SK-N-SH (cell line): Measurements from ENCODE around the gene KDSR. TPM values are rescaled to one million over a fixed set of nuclear protein-coding genes. Genes with fewer than 3 reads are reported as not detected.

Source experiments
- CTCF ChIA-PET: fragments of 300-600, 350-600 bp; formaldehyde crosslinking; extraction: SDS; loops from one replicate; lab custom pipeline; 2021; lab: Yijun Ruan, JAX
- POLR2A ChIA-PET: fragments of 350-600 bp; sonication (Branson Sonifier 250); formaldehyde crosslinking; extraction: SDS; loops from one replicate; lab custom pipeline; 2020; ENCODE audit warnings: antibody characterized with exemption, inconsistent platforms; lab: Yijun Ruan, JAX
- DNase-seq: peaks from one replicate; pipeline ENCODE4 v3.0.0; 2012
- H2AFZ ChIP-seq: fragments of 200-600 bp; sonication (generic); 2 replicates; pipeline ENCODE4 v1.8.1; 2016; ENCODE audit warnings: antibody characterized with exemption, mild to moderate bottlenecking, low read depth
- H3F3A ChIP-seq: fragments of 200-600 bp; sonication (generic); replicated peaks from 2 replicates; pipeline ENCODE3; 2016; ENCODE audit warnings: antibody characterized with exemption, mild to moderate bottlenecking; ENCODE audit not compliant: insufficient read depth
- H3K27ac ChIP-seq, 2 experiments: fragments of 200-500 bp in 1 of 2; fragments of 200-600 bp in 1 of 2; sonication (Bioruptor generic) in 1 of 2; sonication (generic), shearing (Covaris generic) in 1 of 2; 2 replicates each; pipeline versions ENCODE4 v1.5.1 to v1.6.1; 2014 to 2016; ENCODE audit warnings: low read depth in 2 of 2, inconsistent platforms in 1 of 2, low read length in 1 of 2, mild to moderate bottlenecking in 1 of 2, mixed read lengths in 1 of 2
- H3K27me3 ChIP-seq: fragments of 200-600 bp; sonication (generic), shearing (Covaris generic); 2 replicates; pipeline ENCODE4 v1.6.1; 2016; ENCODE audit warnings: mixed run types; ENCODE audit not compliant: insufficient read depth
- H3K36me3 ChIP-seq, 2 experiments: fragments of 200-500 bp in 1 of 2; fragments of 200-600 bp in 1 of 2; sonication (Bioruptor generic) in 1 of 2; sonication (generic) in 1 of 2; replicated peaks in 1 of 2; 2 replicates each; pipeline versions ENCODE3 to v1.5.1; 2014 to 2016; ENCODE audit warnings: low read length in 1 of 2, mild to moderate bottlenecking in 1 of 2; ENCODE audit not compliant: insufficient read depth in 2 of 2, control insufficient read depth in 1 of 2
- H3K4me1 ChIP-seq, 2 experiments: fragments of 200-500 bp in 1 of 2; fragments of 200-600 bp in 1 of 2; sonication (Bioruptor generic) in 1 of 2; sonication (generic), shearing (Covaris generic) in 1 of 2; 2 replicates each; pipeline versions ENCODE4 v1.5.1 to v1.6.1; 2014 to 2016; ENCODE audit warnings: low read depth in 1 of 2, low read length in 1 of 2, mixed run types in 1 of 2; ENCODE audit not compliant: insufficient read depth in 2 of 2, control insufficient read depth in 1 of 2
- H3K4me2 ChIP-seq: fragments of 200-600 bp; sonication (generic), shearing (Covaris generic); 2 replicates; pipeline ENCODE4 v1.6.1; 2017; ENCODE audit warnings: mixed run types
- H3K4me3 ChIP-seq, 2 experiments: fragments of 200-500 bp in 1 of 2; fragments of 200-600 bp in 1 of 2; sonication (Bioruptor generic) in 1 of 2; sonication (generic), shearing (Covaris generic) in 1 of 2; 2 replicates each; pipeline versions ENCODE4 v1.5.1 to v1.8.1; 2014 to 2016; ENCODE audit warnings: low read depth in 2 of 2, inconsistent platforms in 1 of 2, low read length in 1 of 2, mild to moderate bottlenecking in 1 of 2, mixed read lengths in 1 of 2, moderate library complexity in 1 of 2
- H3K79me2 ChIP-seq: fragments of 200-600 bp; sonication (generic); 2 replicates; pipeline ENCODE4 v1.8.1; 2017; ENCODE audit warnings: mild to moderate bottlenecking; ENCODE audit not compliant: insufficient read depth
- H3K9ac ChIP-seq: fragments of 200-600 bp; sonication (generic); 2 replicates; pipeline ENCODE4 v1.6.1; 2017; ENCODE audit warnings: mixed run types
- H3K9me2 ChIP-seq: fragments of 200-600 bp; sonication (generic); 2 replicates; pipeline ENCODE4 v1.6.1; 2017; ENCODE audit warnings: mixed run types
- H3K9me3 ChIP-seq: fragments of 200-600 bp; sonication (generic); 2 replicates; pipeline ENCODE4 v1.6.1; 2017; ENCODE audit warnings: mixed run types, mild to moderate bottlenecking, moderate library complexity
- H4K20me1 ChIP-seq: fragments of 200-600 bp; sonication (generic); 2 replicates; pipeline ENCODE4 v1.6.1; 2017; ENCODE audit warnings: mild to moderate bottlenecking, mixed run types; ENCODE audit not compliant: insufficient read depth
- ELF1 ChIP-seq: IDR thresholded peaks from 2 replicates; pipeline ENCODE4 v1.4.0; 2012
- EP300 ChIP-seq, 2 experiments: IDR thresholded peaks; 2 replicates each; pipeline versions ENCODE4 v1.4.0 to v1.6.1; 2012; ENCODE audit warnings: borderline replicate concordance in 1 of 2, low read depth in 1 of 2, low read length in 1 of 2
- EZH2phosphoT487 ChIP-seq: fragments of 200-600 bp; sonication (generic); IDR thresholded peaks from 2 replicates; pipeline ENCODE4 v1.6.1; 2017; ENCODE audit warnings: low read depth, mixed run types, mild to moderate bottlenecking, antibody characterized with exemption, moderate library complexity, borderline replicate concordance
- FOXJ3 ChIP-seq: sonication (generic); formaldehyde crosslinking; IDR thresholded peaks from 2 replicates; pipeline ENCODE4 v1.5.1; 2020; ENCODE audit warnings: mild to moderate bottlenecking, missing genetic modification reagents
- IRF3 ChIP-seq: fragments of 150-350 bp; IDR thresholded peaks from 2 replicates; pipeline ENCODE4 v1.6.1; 2016; ENCODE audit warnings: mild to moderate bottlenecking, low read depth, low read length
- MAX ChIP-seq: IDR thresholded peaks from 2 replicates; pipeline ENCODE4 v1.4.0; 2012; ENCODE audit warnings: low read depth
- MEF2A ChIP-seq: IDR thresholded peaks from 2 replicates; pipeline ENCODE4 v1.4.0; 2012; ENCODE audit warnings: low read depth, borderline replicate concordance
- POLR2AphosphoS5 ChIP-seq: IDR thresholded peaks from 2 replicates; pipeline ENCODE4 v1.6.1; 2012; ENCODE audit warnings: low read depth, low read length
- RAD21 ChIP-seq: IDR thresholded peaks from 2 replicates; pipeline ENCODE4 v1.6.1; 2012; ENCODE audit warnings: mild to moderate bottlenecking, low read length
- RCOR1 ChIP-seq: fragments of 150-350 bp; IDR thresholded peaks from 2 replicates; pipeline ENCODE4 v1.6.1; 2017; ENCODE audit warnings: antibody characterized with exemption, low read length
- RFX5 ChIP-seq: IDR thresholded peaks from 2 replicates; pipeline ENCODE4 v1.6.1; 2012; ENCODE audit warnings: mild to moderate bottlenecking, improper control_type of control experiment, low read length
- RXRA ChIP-seq: IDR thresholded peaks from 2 replicates; pipeline ENCODE4 v1.4.0; 2012; ENCODE audit warnings: low read depth, mild to moderate bottlenecking, borderline replicate concordance
- SIN3A ChIP-seq: IDR thresholded peaks from 2 replicates; pipeline ENCODE4 v1.6.1; 2012; ENCODE audit warnings: low read depth, mild to moderate bottlenecking, low read length, moderate library complexity, borderline replicate concordance
- USF2 ChIP-seq: fragments of 150-350 bp; IDR thresholded peaks from 2 replicates; pipeline ENCODE4 v1.6.1; 2017; ENCODE audit warnings: antibody characterized with exemption, low read length, low read depth, borderline replicate concordance
- ZBTB33 ChIP-seq: IDR thresholded peaks from 2 replicates; pipeline ENCODE4 v1.4.0; 2012; ENCODE audit warnings: low read depth, borderline replicate concordance
- WGBS: methylation state at CpG from one replicate; pipeline ENCODE4 v1.1.6; 2017; ENCODE audit warnings: low lambda C conversion rate; 5-methylcytosine and 5-hydroxymethylcytosine counted together
- polyA plus RNA-seq, 3 experiments: library from polyadenylated mRNA; depleted of rRNA; stranded (reverse); fragments of >200 nt; gene quantifications; 2 replicates each; pipeline ENCODE4 v1.2.3, GENCODE V29; 2012

The KDSR gene
- polyA plus RNA-seq, 1 of the 3 experiments (the other 2 are of a cell fraction) = 22.3 TPM

- Histone ChIP-seq H4K20me1 (no peaks in the 10 kb centered on the region), H3K9ac (no peak overlapping the region), H3K27me3 (no peaks in the 10 kb centered on the region; the same call in 1 of the 2 replicates), H3K4me3 (peak overlapping the region in 1 of 2 experiments; percentile 22; a peak in 2 of 4 replicates), H3K9me3 (no peaks in the 10 kb centered on the region), H3K4me1 (peaks cover 4 to 15% of the 10 kb centered on the region in 2 experiments; a peak in 2 of 4 replicates), H3K79me2 (no peaks in the 10 kb centered on the region), H3K27ac (no peak overlapping the region), H3K36me3 (no peaks in the 10 kb centered on the region), H2AFZ (no peak overlapping the region), H3K4me2 (no peak overlapping the region), H3F3A (peaks cover 7% of the 10 kb centered on the region), H3K9me2 (no peaks in the 10 kb centered on the region)
- ChIA-PET POLR2A (no interaction called here), CTCF (interaction anchor here (1.1 to 2.6 kb wide), 3 partner anchors 8 to 299 kb away, joined by 3 to 12 read pairs (median 3); no protein-coding TSS in a partner anchor)
- TF ChIP-seq IRF3 (no peak), USF2 (no peak), ELF1 (no peak), MAX (no peak), RAD21 (no peak), FOXJ3 (CRISPR knock-in tag) (no peak), ZBTB33 (no peak), RXRA (no peak), RFX5 (no peak), EP300 (IDR thresholded peaks at IDR 0.05; ENCODE audit: borderline replicate concordance in 1 of 2, low read depth in 1 of 2, low read length in 1 of 2) (no peak), POLR2AphosphoS5 (no peak), MEF2A (no peak), SIN3A (no peak), EZH2phosphoT487 (no peak), RCOR1 (no peak)
- no peak for DNase-seq
- 71% methylated on average over 3 of the region's 3 CpGs for WGBS
Measured at GRCh38 chr18:63315131-63315662, 51.8 kb downstream of the KDSR start.
